MM.1S (cell line): ENCODE results near the gene TMEM184B.

Experiments used
- DNase-seq: peaks from one replicate; pipeline ENCODE4 v3.0.0-alpha.2; 2015
- H2AFZ ChIP-seq: fragments of 300-600 bp; sonication (generic); 2 replicates; pipeline ENCODE4 v1.6.0; 2016; ENCODE audit warnings: antibody characterized with exemption, low read length
- H3F3A ChIP-seq: fragments of 300-600 bp; sonication (generic); 2 replicates; pipeline ENCODE4 v1.6.1; 2016; ENCODE audit warnings: mild to moderate bottlenecking, antibody characterized with exemption, low read length, moderate library complexity, mixed read lengths; ENCODE audit not compliant: insufficient read depth
- H3K27ac ChIP-seq: fragments of 300-600 bp; sonication (generic); 2 replicates; pipeline ENCODE4 v1.5.1; 2016; ENCODE audit warnings: mild to moderate bottlenecking, low read length
- H3K27me3 ChIP-seq: fragments of 300-600 bp; sonication (generic); replicated peaks from 2 replicates; pipeline ENCODE4 v1.6.0; 2016; ENCODE audit warnings: low read length; ENCODE audit not compliant: insufficient read depth
- H3K36me3 ChIP-seq: fragments of 300-600 bp; sonication (generic); replicated peaks from 2 replicates; pipeline ENCODE4 v1.6.1; 2016; ENCODE audit warnings: mild to moderate bottlenecking, low read length, mixed read lengths; ENCODE audit not compliant: insufficient read depth
- H3K4me1 ChIP-seq: fragments of 300-600 bp; sonication (generic); 2 replicates; pipeline ENCODE4 v1.6.1; 2016; ENCODE audit warnings: low read length, mixed read lengths
- H3K4me2 ChIP-seq: fragments of 300-600 bp; sonication (generic); 2 replicates; pipeline ENCODE4 v1.6.0; 2016; ENCODE audit warnings: low read depth, low read length
- H3K4me3 ChIP-seq: fragments of 300-600 bp; sonication (generic); 2 replicates; pipeline ENCODE4 v1.5.1; 2016; ENCODE audit warnings: low read length, mixed read lengths
- H3K79me2 ChIP-seq: fragments of 300-600 bp; sonication (generic); 2 replicates; pipeline ENCODE4 v1.6.1; 2016; ENCODE audit warnings: mixed run types, low read length, mixed read lengths
- H3K9ac ChIP-seq: fragments of 300-600 bp; sonication (generic); 2 replicates; pipeline ENCODE4 v1.6.1; 2016; ENCODE audit warnings: low read length, mixed read lengths
- H3K9me2 ChIP-seq: fragments of 300-600 bp; sonication (generic); replicated peaks from 2 replicates; pipeline ENCODE4 v1.6.1; 2016; ENCODE audit warnings: mild to moderate bottlenecking, low read length, mixed read lengths; ENCODE audit not compliant: insufficient read depth
- H3K9me3 ChIP-seq: fragments of 300-600 bp; sonication (generic); replicated peaks from 2 replicates; pipeline ENCODE4 v1.6.1; 2016; ENCODE audit warnings: mild to moderate bottlenecking, low read length, mixed read lengths; ENCODE audit not compliant: insufficient read depth
- H4K20me1 ChIP-seq: fragments of 300-600 bp; sonication (generic); 2 replicates; pipeline ENCODE4 v1.6.1; 2016; ENCODE audit warnings: mild to moderate bottlenecking, low read length, moderate library complexity, mixed read lengths; ENCODE audit not compliant: insufficient read depth
- EZH2 ChIP-seq: fragments of 300-600 bp; sonication (generic); optimal IDR thresholded peaks from 2 replicates; pipeline ENCODE3; 2017; ENCODE audit warnings: low read depth, mild to moderate bottlenecking, antibody characterized with exemption, low read length, mixed read lengths
- EZH2phosphoT487 ChIP-seq: fragments of 300-600 bp; sonication (generic); IDR thresholded peaks from 2 replicates; pipeline ENCODE4 v1.6.1; 2018; ENCODE audit warnings: antibody characterized with exemption, low read length
- TF ChIP-seq, protein P1 (sequence below): fragments of 300-600 bp; sonication (generic); IDR thresholded peaks from 2 replicates; pipeline ENCODE4 v1.5.1; 2016; ENCODE audit warnings: antibody characterized with exemption, low read length, mixed read lengths

The TMEM184B gene

DNA sequence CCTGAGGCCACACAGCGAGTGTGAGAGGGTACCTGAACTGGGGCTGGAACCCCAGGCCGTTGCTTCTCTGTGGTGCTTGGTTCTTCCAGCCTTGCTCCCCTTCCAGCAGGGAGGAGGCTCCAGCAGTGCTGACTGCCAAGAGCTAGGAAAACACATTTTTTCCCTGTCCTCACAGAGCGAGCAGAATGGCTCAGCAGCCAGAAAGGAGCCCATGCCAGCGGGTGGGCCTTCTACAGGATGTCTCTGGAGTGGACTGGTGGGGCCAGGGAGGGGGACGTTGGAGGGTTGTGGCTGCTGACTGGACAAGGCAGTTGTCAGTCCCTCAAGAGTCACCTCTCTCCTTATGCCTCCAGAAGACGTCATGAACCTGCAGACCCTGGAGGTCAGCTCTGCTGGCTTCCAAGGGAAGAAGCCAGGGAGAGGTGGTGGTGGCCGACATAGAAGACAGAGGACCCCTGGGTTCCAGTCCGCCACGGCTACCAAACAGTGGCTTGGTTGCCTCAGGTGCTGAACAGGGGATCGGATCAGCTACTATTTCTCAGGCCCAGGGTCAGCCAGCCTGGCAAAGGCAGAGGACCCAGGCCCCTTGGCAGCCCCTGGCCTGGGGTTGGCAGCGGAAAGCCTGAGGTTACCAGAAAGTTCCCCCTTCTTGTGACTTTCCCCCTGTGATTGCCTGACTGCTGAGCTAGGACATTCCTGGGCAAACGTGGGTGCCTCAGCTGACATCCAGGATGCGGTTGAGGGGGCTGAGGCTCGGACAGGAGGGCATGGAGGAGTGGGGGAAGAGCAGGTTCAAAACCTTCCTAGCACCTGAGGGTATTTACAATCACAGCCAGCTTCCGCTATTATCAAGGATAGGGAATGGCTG lies 67.3 kb downstream of the TMEM184B start:
- Histone ChIP-seq H3K27ac (no peak overlapping the region), H2AFZ (no peak overlapping the region), H3F3A (peaks cover 12% of the 10 kb centered on the region; the same call in 1 of the 2 replicates), H3K9me2 (no peaks in the 10 kb centered on the region), H3K36me3 (no peaks in the 10 kb centered on the region), H3K9ac (no peak overlapping the region), H3K9me3 (no peaks in the 10 kb centered on the region), H3K4me3 (no peak overlapping the region), H4K20me1 (no peaks in the 10 kb centered on the region), H3K27me3 (no peaks in the 10 kb centered on the region), H3K79me2 (peaks cover 78% of the 10 kb centered on the region), H3K4me2 (no peak overlapping the region), H3K4me1 (peaks cover 14% of the 10 kb centered on the region; the same call in 1 of the 2 replicates)
- DNase-seq, result no peak
- TF ChIP-seq EZH2phosphoT487, result no peak
- TF ChIP-seq, protein P1, sequence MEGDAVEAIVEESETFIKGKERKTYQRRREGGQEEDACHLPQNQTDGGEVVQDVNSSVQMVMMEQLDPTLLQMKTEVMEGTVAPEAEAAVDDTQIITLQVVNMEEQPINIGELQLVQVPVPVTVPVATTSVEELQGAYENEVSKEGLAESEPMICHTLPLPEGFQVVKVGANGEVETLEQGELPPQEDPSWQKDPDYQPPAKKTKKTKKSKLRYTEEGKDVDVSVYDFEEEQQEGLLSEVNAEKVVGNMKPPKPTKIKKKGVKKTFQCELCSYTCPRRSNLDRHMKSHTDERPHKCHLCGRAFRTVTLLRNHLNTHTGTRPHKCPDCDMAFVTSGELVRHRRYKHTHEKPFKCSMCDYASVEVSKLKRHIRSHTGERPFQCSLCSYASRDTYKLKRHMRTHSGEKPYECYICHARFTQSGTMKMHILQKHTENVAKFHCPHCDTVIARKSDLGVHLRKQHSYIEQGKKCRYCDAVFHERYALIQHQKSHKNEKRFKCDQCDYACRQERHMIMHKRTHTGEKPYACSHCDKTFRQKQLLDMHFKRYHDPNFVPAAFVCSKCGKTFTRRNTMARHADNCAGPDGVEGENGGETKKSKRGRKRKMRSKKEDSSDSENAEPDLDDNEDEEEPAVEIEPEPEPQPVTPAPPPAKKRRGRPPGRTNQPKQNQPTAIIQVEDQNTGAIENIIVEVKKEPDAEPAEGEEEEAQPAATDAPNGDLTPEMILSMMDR, result no peak
- TF ChIP-seq EZH2, result no peak

DNA sequence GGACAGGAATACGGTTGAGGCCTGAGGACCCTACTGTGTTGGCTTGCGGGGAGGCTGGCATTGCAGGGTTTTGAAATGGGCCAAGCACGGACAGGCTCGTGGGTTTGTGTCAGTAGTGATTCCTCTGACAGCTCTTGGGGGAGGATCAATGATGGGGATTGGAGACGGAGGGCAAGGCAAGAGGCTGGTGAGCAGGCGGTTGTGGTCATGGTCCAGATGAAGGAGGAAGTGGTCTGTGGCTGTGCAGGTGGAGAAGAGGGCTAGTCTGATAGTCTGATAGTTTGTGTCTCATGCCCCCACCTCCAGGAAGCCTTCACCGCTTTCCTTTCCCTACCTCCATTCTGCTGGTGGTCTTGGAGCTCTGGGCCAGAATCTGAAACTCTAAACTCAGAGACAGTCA lies 68.0 kb downstream of the TMEM184B start:
- no peaks in the 10 kb centered on the region for H3K27me3 ChIP-seq
- TF ChIP-seq EZH2phosphoT487, result no peak
- TF ChIP-seq, protein P1, result no peak
- no peak for TF ChIP-seq EZH2
- no peak overlapping the region for H3K9ac ChIP-seq
- DNase-seq, result no peak
- H3K9me3 ChIP-seq, result no peaks in the 10 kb centered on the region
- H3F3A ChIP-seq, result peaks cover 12% of the 10 kb centered on the region; the same call in 1 of the 2 replicates
- peaks cover 18% of the 10 kb centered on the region; the same call in 1 of the 2 replicates for H3K4me1 ChIP-seq
- no peak overlapping the region for H2AFZ ChIP-seq
- peaks cover 71% of the 10 kb centered on the region for H3K79me2 ChIP-seq
- no peaks in the 10 kb centered on the region for H3K9me2 ChIP-seq
- H4K20me1 ChIP-seq, result no peaks in the 10 kb centered on the region
- no peak overlapping the region for H3K4me3 ChIP-seq
- H3K27ac ChIP-seq, result no peak overlapping the region
- H3K4me2 ChIP-seq, result no peak overlapping the region
- H3K36me3 ChIP-seq, result no peaks in the 10 kb centered on the region

DNA sequence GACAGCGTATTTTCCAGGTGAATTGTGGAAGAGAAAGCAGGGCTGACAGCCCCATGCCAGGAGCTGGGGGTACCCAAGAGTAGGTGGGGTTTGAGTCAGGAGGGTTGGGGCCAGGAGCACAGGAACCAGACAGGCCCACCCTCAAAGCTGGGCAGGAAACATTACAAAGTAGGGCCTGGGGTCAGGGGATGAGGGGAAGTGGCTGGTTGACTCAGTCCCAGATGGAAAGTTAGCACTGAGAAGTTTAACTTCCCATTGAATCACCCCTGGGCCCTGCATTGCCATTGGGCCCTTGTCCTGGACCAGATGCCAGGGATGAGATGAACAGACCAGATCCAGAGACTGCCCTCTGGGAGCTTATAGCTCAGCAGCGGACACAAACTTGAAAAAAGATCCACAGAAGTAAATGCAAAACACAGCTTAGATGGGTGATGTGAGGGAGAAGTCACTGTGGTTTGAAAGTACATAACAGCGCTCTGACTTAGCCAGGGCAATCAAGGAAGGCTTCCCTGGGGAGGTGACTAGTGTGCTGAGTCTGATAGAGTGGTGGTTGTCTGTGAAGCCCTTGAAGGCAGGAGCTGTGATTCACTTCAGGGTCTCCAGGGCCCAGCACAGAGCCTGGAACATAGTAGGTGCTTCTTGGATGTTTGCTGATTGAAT lies 68.8 kb downstream of the TMEM184B start:
- Histone ChIP-seq H2AFZ (no peak overlapping the region), H3K9me2 (no peaks in the 10 kb centered on the region), H3K4me1 (peaks cover 20% of the 10 kb centered on the region), H3K9ac (no peak overlapping the region; the same call in 1 of the 2 replicates), H3K36me3 (no peaks in the 10 kb centered on the region), H3K27me3 (no peaks in the 10 kb centered on the region), H3K4me2 (peak overlapping the region; percentile 90; the same call in 1 of the 2 replicates), H3F3A (peaks cover 14% of the 10 kb centered on the region; the same call in 1 of the 2 replicates), H3K9me3 (no peaks in the 10 kb centered on the region), H3K4me3 (peak overlapping the region; percentile 74; the same call in 1 of the 2 replicates), H3K27ac (no peak overlapping the region), H4K20me1 (no peaks in the 10 kb centered on the region), H3K79me2 (peaks cover 65% of the 10 kb centered on the region)
- TF ChIP-seq, protein P1, result no peak
- TF ChIP-seq EZH2phosphoT487 (no peak), EZH2 (no peak)
- DNase-seq, result no peak
